ENCODE results near the gene CTH. TPM values are rescaled to one million over a fixed set of nuclear protein-coding genes. Genes with fewer than 3 reads are reported as not detected.

The CTH gene
- total and polyA plus RNA-seq, 2 of the 4 experiments (the other 2 are of a cell fraction), result 2.7 to 3.0 TPM

DNA sequence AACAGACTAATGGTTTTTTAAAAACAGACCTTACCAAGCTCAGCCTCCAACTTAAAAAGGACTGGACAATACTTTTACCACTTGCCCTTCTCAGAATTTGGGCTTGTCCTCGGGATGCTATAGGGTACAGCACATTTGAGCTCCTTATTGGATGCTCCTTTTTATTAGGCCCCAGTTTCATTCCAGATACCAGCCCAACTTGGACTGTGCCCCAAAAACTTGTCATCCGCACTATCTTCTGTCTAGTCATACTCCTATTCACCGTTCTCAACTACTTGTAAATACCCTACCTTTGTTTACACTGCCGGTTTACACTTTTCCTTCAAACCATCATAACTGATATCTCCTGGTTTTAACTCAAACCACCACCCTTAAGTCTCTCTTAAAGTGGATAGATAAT, 38.6 kb upstream of the CTH start:
- no TSS peak for BruUV-seq (replicated peaks)
- H2BK15ac ChIP-seq (ENCODE audit: low read depth, low read length), result no peak overlapping the region
- ATAC-seq (ENCODE audit: low read depth) (no peak), DNase-seq (no peak)
- intact Hi-C loops (cut with micrococcal nuclease) (no loop called here), dilution Hi-C loops (cut with HindIII; ENCODE audit: low sequenced_read_pairs, unreplicated experiment) (no loop called here), in situ Hi-C loops (cut with MboI; ENCODE audit: low sequenced_read_pairs) (no loop called here)
- H3K9me3 ChIP-seq (ENCODE audit: control insufficient read depth, insufficient read depth, low read length), result no peaks in the 10 kb centered on the region
- no peaks in the 10 kb centered on the region for H3K27me3 ChIP-seq (ENCODE audit: control insufficient read depth, insufficient read depth, low read length)
- H3K4me3 ChIP-seq (ENCODE audit: insufficient read depth, low read depth, low read length), result no peak overlapping the region
- no peak overlapping the region for H2BK20ac ChIP-seq (ENCODE audit: low read depth, low read length)
- H3K4ac ChIP-seq (ENCODE audit: low read depth, low read length), result no peak overlapping the region
- CTCF ChIA-PET, result no interaction called here
- H3K56ac ChIP-seq (ENCODE audit: extremely low read depth, insufficient read depth, low read length), result no peak overlapping the region
- H3K23ac ChIP-seq (ENCODE audit: low read depth, low read length), result no peak overlapping the region
- TF ChIP-seq SMC3 (IDR thresholded peaks at IDR 0.05; ENCODE audit: low read depth, low read length), result no peak
- TF ChIP-seq MXI1 (IDR thresholded peaks at IDR 0.05; ENCODE audit: borderline replicate concordance, low read depth, low read length), result no peak
- no peak for TF ChIP-seq NFE2L2 (IDR thresholded peaks at IDR 0.05; ENCODE audit: low read depth, low read length)
- TF ChIP-seq CEBPB (IDR thresholded peaks at IDR 0.05; ENCODE audit: low read depth, low read length), result no peak
- no peak for TF ChIP-seq CHD1 (IDR thresholded peaks at IDR 0.05; ENCODE audit: low read depth, low read length)
- TF ChIP-seq RFX5 (IDR thresholded peaks at IDR 0.05; ENCODE audit: low read depth, low read length), result no peak
- TF ChIP-seq POLR2A (IDR thresholded peaks at IDR 0.05; ENCODE audit: low read depth, low read length), result no peak
- TF ChIP-seq, protein P1, sequence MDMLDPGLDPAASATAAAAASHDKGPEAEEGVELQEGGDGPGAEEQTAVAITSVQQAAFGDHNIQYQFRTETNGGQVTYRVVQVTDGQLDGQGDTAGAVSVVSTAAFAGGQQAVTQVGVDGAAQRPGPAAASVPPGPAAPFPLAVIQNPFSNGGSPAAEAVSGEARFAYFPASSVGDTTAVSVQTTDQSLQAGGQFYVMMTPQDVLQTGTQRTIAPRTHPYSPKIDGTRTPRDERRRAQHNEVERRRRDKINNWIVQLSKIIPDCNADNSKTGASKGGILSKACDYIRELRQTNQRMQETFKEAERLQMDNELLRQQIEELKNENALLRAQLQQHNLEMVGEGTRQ (IDR thresholded peaks at IDR 0.05; ENCODE audit: low read depth, low read length), result no peak
- no peak for TF ChIP-seq FOS (IDR thresholded peaks at IDR 0.05; ENCODE audit: low read depth, low read length)
- TF ChIP-seq, protein P2, sequence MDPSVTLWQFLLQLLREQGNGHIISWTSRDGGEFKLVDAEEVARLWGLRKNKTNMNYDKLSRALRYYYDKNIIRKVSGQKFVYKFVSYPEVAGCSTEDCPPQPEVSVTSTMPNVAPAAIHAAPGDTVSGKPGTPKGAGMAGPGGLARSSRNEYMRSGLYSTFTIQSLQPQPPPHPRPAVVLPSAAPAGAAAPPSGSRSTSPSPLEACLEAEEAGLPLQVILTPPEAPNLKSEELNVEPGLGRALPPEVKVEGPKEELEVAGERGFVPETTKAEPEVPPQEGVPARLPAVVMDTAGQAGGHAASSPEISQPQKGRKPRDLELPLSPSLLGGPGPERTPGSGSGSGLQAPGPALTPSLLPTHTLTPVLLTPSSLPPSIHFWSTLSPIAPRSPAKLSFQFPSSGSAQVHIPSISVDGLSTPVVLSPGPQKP (IDR thresholded peaks at IDR 0.05; ENCODE audit: borderline replicate concordance, low read depth, low read length), result no peak
- no peak for TF ChIP-seq BHLHE40 (IDR thresholded peaks at IDR 0.05; ENCODE audit: low read depth, low read length)
- TF ChIP-seq MAZ (IDR thresholded peaks at IDR 0.05; ENCODE audit: borderline replicate concordance, low read depth, low read length), result no peak
- TF ChIP-seq MAFK (IDR thresholded peaks at IDR 0.05; ENCODE audit: low read depth, low read length), result no peak
- no peak for TF ChIP-seq RCOR1 (IDR thresholded peaks at IDR 0.05; ENCODE audit: insufficient replicate concordance, low read length)
- no peak for TF ChIP-seq RAD21 (IDR thresholded peaks at IDR 0.05; ENCODE audit: low read length)
- TF ChIP-seq, protein P3, sequence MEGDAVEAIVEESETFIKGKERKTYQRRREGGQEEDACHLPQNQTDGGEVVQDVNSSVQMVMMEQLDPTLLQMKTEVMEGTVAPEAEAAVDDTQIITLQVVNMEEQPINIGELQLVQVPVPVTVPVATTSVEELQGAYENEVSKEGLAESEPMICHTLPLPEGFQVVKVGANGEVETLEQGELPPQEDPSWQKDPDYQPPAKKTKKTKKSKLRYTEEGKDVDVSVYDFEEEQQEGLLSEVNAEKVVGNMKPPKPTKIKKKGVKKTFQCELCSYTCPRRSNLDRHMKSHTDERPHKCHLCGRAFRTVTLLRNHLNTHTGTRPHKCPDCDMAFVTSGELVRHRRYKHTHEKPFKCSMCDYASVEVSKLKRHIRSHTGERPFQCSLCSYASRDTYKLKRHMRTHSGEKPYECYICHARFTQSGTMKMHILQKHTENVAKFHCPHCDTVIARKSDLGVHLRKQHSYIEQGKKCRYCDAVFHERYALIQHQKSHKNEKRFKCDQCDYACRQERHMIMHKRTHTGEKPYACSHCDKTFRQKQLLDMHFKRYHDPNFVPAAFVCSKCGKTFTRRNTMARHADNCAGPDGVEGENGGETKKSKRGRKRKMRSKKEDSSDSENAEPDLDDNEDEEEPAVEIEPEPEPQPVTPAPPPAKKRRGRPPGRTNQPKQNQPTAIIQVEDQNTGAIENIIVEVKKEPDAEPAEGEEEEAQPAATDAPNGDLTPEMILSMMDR (conservative IDR thresholded peaks at IDR 0.05; ENCODE audit: low read depth, low read length), result no peak
- POLR2A ChIA-PET (ENCODE audit: unreplicated experiment), result no interaction called here
- H4K8ac ChIP-seq (ENCODE audit: low read depth in 2 of 2, low read length in 2 of 2), result no peak overlapping the region
- H3K18ac ChIP-seq (ENCODE audit: low read depth, low read length), result no peak overlapping the region
- no peaks in the 10 kb centered on the region for H4K20me1 ChIP-seq (ENCODE audit: insufficient read depth, low read length)
- WGBS, 2 experiments (ENCODE audit: extremely low coverage in 2 of 2, insufficient read length in 1 of 2), result 89% methylated on average over 1 of the region's 4 CpGs; no CpG with 5 or more reads in 1 of the 2 experiments
- H4K5ac ChIP-seq (ENCODE audit: low read depth, low read length), result no peak overlapping the region
- no peaks in the 10 kb centered on the region for H3K36me3 ChIP-seq (ENCODE audit: control insufficient read depth, insufficient read depth, low read length)
- H3K14ac ChIP-seq (replicated peaks; ENCODE audit: low read depth, low read length), result no peak overlapping the region
- no peaks in the 10 kb centered on the region for H3K4me1 ChIP-seq (ENCODE audit: control insufficient read depth, insufficient read depth, low read length)
- no peak overlapping the region for H3K27ac ChIP-seq (ENCODE audit: insufficient read depth, low read length)
- H2AK5ac ChIP-seq (ENCODE audit: low read depth, low read length), result no peak overlapping the region
- H2BK5ac ChIP-seq (ENCODE audit: low read depth, low read length, poor library complexity, severe bottlenecking), result no peak overlapping the region
- H2AK9ac ChIP-seq (replicated peaks; ENCODE audit: low read depth, low read length, poor library complexity), result no peak overlapping the region
- no peak overlapping the region for H3K4me2 ChIP-seq (ENCODE audit: low read depth, low read length)
- no peaks in the 10 kb centered on the region for H3K9me1 ChIP-seq (ENCODE audit: insufficient read depth, low read length)
- no peak overlapping the region for H4K91ac ChIP-seq (ENCODE audit: insufficient read depth, low read depth, low read length)
- no peak overlapping the region for H2BK120ac ChIP-seq (ENCODE audit: low read depth, low read length)
- H2AFZ ChIP-seq (replicated peaks; ENCODE audit: low read length, poor library complexity), result no peak overlapping the region
- H3K79me1 ChIP-seq (ENCODE audit: low read depth in 1 of 2, low read length in 2 of 2), result no peaks in the 10 kb centered on the region
- no peak overlapping the region for H3K9ac ChIP-seq (ENCODE audit: low read depth, low read length)
